NOMO-1 (cell line): ENCODE data around the gene ANP32A.

Source experiments
- DNase-seq, 2 experiments: peaks; one replicate each; lab custom pipeline; 2025; ENCODE audit not compliant: unreplicated experiment in 2 of 2; lab: John Stamatoyannopoulos, UW

The ANP32A gene

GRCh38 chr15:68784206-68784605 lies 36.5 kb downstream of the ANP32A start:
- DNase-seq, result no peak

GRCh38 chr15:68783226-68784058 lies 37.3 kb downstream of the ANP32A start:
- DNase-seq, result no peak

GRCh38 chr15:68782589-68783161 lies 38.0 kb downstream of the ANP32A start:
- DNase-seq, result no peak

GRCh38 chr15:68781766-68782588 lies 38.7 kb downstream of the ANP32A start:
- DNase-seq, result no peak

- DNase-seq, result peak in 1 of 2 experiments; percentile 19
Observed at GRCh38 chr15:68781217-68781616, 39.5 kb downstream of the ANP32A start.

GRCh38 chr15:68778876-68779275 lies 41.8 kb downstream of the ANP32A start:
- no peak for DNase-seq

GRCh38 chr15:68776477-68777270 lies 44.0 kb downstream of the ANP32A start:
- DNase-seq, result no peak

- DNase-seq, result no peak
Observed at GRCh38 chr15:68775671-68776476, 44.8 kb downstream of the ANP32A start.

GRCh38 chr15:68775236-68775577 lies 45.5 kb downstream of the ANP32A start:
- no peak for DNase-seq

- DNase-seq, result no peak
Observed at GRCh38 chr15:68774521-68775235, 46.0 kb downstream of the ANP32A start.

- DNase-seq, result no peak
Observed at GRCh38 chr15:68774120-68774519, 46.6 kb downstream of the ANP32A start.

- DNase-seq, result no peak
Observed at GRCh38 chr15:68773036-68773435, 47.7 kb downstream of the ANP32A start.

- no peak for DNase-seq
Observed at GRCh38 chr15:68770216-68770615, 50.5 kb downstream of the ANP32A start.

- no peak for DNase-seq
Observed at GRCh38 chr15:68769702-68770101, 51.0 kb downstream of the ANP32A start.

- no peak for DNase-seq
Observed at GRCh38 chr15:68768321-68768720, 52.4 kb downstream of the ANP32A start.

GRCh38 chr15:68767833-68768232 lies 52.9 kb downstream of the ANP32A start:
- no peak for DNase-seq

- DNase-seq, result no peak
Observed at GRCh38 chr15:68765602-68766368, 54.9 kb downstream of the ANP32A start.

- DNase-seq, result no peak
Observed at GRCh38 chr15:68764090-68764489, 56.6 kb downstream of the ANP32A start.

- DNase-seq, result no peak
Observed at GRCh38 chr15:68763063-68763462, 57.6 kb downstream of the ANP32A start.
